Esophagus squamous epithelium (tissue), 4 donors: ENCODE data around the gene IQGAP2.

Experiments used
- POLR2A ChIP-seq, 4 donors: fragments of 450-650 bp; IDR thresholded peaks; one replicate each; pipeline ENCODE4 v1.6.1; 2017; ENCODE audit warnings: antibody characterized with exemption in 4 of 4, mild to moderate bottlenecking in 4 of 4, moderate library complexity in 3 of 4
- TF ChIP-seq, protein P1 (sequence below), 6 experiments: fragments of 450-650 bp in 4 of 6; fragments of 200-600 bp in 2 of 6; sonication (generic) in 2 of 6; IDR thresholded peaks; one replicate each; pipeline ENCODE4 v1.5.1; 2016 to 2019; ENCODE audit warnings: antibody characterized with exemption in 6 of 6, mild to moderate bottlenecking in 4 of 6, moderate library complexity in 4 of 6

DNA sequence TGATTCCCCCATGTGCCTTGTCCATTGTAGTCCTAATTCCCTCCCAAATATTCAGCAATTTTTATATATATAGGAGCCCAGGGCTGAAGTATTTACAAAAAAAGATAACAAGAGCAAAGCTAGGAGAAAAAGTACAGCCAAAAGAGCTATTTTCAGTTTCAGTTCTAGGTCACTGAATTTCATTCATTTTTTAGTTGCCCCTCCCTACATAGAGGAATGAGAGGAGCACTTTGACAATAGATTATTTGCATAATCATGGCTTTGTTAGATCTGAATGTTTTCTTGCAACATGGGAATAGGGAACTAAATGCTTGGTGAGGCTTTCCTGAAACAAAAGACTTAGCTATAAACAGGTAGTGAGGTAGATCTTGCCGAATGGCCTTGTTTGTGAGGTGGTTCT, 235.4 kb downstream of the IQGAP2 start:
- TF ChIP-seq POLR2A (IDR thresholded peaks at IDR 0.05), result no peak
- TF ChIP-seq, protein P1, sequence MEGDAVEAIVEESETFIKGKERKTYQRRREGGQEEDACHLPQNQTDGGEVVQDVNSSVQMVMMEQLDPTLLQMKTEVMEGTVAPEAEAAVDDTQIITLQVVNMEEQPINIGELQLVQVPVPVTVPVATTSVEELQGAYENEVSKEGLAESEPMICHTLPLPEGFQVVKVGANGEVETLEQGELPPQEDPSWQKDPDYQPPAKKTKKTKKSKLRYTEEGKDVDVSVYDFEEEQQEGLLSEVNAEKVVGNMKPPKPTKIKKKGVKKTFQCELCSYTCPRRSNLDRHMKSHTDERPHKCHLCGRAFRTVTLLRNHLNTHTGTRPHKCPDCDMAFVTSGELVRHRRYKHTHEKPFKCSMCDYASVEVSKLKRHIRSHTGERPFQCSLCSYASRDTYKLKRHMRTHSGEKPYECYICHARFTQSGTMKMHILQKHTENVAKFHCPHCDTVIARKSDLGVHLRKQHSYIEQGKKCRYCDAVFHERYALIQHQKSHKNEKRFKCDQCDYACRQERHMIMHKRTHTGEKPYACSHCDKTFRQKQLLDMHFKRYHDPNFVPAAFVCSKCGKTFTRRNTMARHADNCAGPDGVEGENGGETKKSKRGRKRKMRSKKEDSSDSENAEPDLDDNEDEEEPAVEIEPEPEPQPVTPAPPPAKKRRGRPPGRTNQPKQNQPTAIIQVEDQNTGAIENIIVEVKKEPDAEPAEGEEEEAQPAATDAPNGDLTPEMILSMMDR (IDR thresholded peaks at IDR 0.05), result no peak
